Stimulated activated naive CD8-positive, alpha-beta T cell treated with anti-CD3 and anti-CD28 coated beads, Interleukin-15, amount 100 ng/mL, for 72 hours (primary cell): Measurements from ENCODE around the gene AHRR.

Source experiments
- ATAC-seq: fragments of 150-1000 bp; cut with Tn5 transposase; 2 replicates; pipeline ENCODE4 v1.10.0; 2021; ENCODE audit warnings: mild to moderate bottlenecking, moderate library complexity
- DNase-seq, 2 donors: peaks; one replicate each; pipeline ENCODE4 v3.0.0; 2021 to 2022
- H3K27ac Mint-ChIP-seq, 2 donors: one replicate each; pipeline ENCODE4 v1.8.0; 2022; ENCODE audit warnings: mild to moderate bottlenecking in 2 of 2, mixed read lengths in 2 of 2, moderate library complexity in 2 of 2
- H3K27me3 Mint-ChIP-seq: one replicate; pipeline ENCODE4 v1.8.0; 2022; ENCODE audit warnings: mixed read lengths
- H3K4me1 Mint-ChIP-seq: one replicate; pipeline ENCODE4 v1.8.0; 2022; ENCODE audit warnings: mild to moderate bottlenecking, mixed read lengths
- H3K4me3 Mint-ChIP-seq, 2 donors: one replicate each; pipeline ENCODE4 v1.8.0; 2022; ENCODE audit warnings: mild to moderate bottlenecking in 2 of 2, mixed read lengths in 2 of 2, moderate library complexity in 1 of 2
- H3K9me3 Mint-ChIP-seq, 2 donors: one replicate each; pipeline ENCODE4 v1.8.0; 2022; ENCODE audit warnings: mixed read lengths in 2 of 2

The AHRR gene

DNA sequence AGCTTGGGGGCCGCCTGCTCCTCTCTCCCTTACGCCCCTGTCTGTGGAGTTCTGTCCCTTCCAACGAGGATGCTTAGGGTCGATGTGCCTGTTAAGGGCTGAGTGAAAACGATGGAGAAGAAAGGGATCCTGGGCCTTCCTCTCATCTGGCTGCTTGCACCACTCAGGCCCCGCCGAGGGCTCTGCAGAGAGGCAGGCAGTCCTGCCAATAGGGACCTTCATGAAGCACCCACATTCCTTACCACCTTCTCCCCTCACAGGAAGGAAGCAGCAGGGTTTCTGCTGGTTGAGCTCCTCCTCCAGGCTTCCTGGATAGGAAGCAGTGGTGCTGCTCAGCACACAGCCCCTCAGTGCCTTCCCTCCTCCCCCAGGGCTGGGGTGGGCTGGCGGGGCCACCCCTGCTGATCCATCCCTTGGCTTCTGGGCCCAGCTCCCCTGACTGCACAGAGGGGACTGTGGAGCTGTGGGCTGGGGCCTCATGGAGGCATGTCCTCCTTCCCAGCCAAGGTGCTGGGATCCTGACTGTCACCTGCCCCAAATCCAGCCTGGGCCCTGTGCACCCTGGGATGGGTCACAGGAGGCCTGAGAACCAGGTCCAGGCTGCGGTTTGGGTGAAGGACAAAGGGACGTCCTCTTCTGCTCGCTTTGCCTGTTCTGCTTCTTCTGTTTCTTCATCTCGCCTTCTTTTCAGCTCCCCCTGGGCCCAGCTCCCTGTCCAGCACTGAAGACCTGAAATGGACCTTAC is 50.5 kb downstream of the AHRR start:
- ATAC-seq (no peak), DNase-seq (peak in 1 of 2 donors; percentile 17)
- Mint-ChIP-seq H3K9me3 (no peaks in the 10 kb centered on the region), H3K27me3 (no peaks in the 10 kb centered on the region), H3K4me3 (peak overlapping the region; percentile 78 to 81), H3K27ac (peak overlapping the region; percentile 96 to 100), H3K4me1 (peaks cover 93% of the 10 kb centered on the region)

DNA sequence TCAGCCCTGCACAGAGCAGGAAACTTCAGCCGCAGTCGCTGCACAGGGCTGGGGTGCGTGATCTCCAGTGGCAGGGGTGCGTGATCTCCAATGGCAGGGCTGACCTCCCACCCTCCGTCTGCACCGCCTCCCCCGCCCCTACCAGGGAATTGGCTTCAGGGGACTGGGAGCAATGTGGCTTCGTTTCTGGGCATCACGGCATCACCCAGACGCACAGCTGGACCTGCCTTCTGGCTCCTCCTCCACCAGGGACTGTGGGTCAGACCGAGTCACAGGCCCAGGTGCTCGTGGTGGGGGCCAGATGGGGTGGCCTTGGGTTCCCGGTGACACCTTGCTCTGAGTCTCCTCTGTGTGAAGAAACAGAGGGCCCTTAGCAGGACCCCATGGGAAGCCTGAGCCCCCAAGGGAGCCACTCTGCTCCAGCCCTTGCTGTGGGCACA is 51.1 kb downstream of the AHRR start:
- Mint-ChIP-seq H3K4me3 (peak overlapping the region; percentile 78 to 81), H3K27ac (peak overlapping the region; percentile 96 to 100), H3K4me1 (peaks cover 93% of the 10 kb centered on the region), H3K9me3 (no peaks in the 10 kb centered on the region), H3K27me3 (no peaks in the 10 kb centered on the region)
- ATAC-seq (peak; percentile 1), DNase-seq (peak in 1 of 2 donors; percentile 25)

DNA sequence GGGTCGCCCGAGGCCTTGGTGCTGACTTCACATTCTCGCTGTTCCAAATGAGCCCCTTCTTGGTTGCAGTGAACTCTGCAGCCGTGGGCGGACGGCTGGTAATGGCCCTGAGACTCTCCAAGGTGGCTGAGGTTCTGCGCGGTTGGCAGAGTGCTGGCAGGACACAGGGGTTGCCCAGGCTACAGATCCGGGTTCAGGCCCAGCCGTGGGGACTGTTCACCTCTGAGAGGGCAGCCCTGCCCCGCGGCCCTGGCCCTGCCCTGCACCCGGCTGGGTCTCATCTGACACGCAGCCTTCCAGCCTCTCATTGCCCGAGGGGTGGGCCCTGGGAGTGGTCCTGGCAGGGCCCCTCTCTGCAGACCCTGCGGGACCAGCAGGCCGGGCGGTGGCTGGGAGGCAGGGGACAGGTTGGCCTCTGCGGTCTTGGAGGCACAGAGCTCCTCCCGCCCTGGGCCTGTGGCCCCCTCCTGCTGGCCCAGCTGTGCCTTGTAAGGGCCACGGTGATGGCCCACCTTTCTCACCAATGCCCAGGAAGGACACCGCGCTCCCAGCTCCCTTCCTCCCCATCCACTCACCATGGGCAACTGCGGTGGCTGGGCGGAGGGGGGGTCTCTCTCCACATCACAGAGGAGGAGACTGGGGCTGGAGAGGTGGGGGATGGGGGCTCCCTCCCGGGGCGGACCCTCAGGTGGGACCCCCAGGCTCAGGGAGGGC is 51.6 kb downstream of the AHRR start:
- Mint-ChIP-seq H3K4me3 (peak overlapping the region; percentile 78 to 81), H3K27ac (peak overlapping the region; percentile 96 to 100), H3K4me1 (peaks cover 93% of the 10 kb centered on the region), H3K27me3 (no peaks in the 10 kb centered on the region), H3K9me3 (no peaks in the 10 kb centered on the region)
- DNase-seq, result peak in 1 of 2 donors; percentile 48
- ATAC-seq, result peak; percentile 50

DNA sequence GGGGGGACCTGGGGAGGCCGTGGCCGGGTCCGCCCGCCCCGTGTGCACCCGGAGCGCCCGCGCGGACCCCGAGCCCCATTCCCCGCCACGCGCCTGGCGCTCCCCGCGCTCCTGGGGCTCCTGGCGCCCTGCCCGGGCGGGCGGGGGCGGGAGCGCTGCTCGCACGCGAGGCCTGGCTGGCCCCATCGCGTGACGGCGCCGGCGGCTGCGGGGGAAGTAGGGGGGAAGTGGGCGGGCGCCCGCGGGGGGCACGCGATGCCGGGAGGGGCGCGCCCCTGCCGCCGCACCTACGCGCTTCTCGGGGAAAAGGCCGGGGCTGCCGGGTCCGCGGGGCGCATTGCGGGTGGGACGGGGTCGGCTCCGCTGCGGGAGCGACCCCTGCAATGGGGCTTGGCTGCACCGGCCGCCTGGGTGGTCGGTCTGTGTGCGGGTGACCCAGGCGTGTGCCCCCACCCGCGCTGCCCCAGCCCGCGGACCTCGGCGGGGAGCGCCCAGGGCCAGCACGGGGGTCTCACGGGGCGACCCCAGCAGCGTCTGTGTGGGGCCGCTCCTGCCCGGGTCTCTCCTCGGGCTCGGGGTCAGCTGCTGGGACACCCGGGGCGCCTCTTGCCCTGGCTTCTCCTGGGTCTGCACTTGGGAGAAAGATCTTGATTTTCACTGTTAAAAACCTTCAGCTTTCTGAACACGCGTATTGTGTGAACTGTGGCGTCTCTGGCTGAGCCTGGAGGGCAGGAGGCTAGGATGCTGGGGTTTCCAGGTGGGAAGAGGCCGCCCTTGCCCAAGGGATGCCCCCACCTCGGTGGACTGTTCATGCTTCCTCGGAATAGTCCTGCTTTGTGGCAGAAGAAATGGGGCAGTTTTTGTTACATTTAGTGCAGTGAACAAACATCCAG is 52.4 kb downstream of the AHRR start:
- no peaks in the 10 kb centered on the region for H3K9me3 Mint-ChIP-seq
- DNase-seq (peak; percentile 88 to 95), ATAC-seq (peak; percentile 61)
- peak overlapping the region; percentile 77 to 80 for H3K4me3 Mint-ChIP-seq
- H3K27ac Mint-ChIP-seq, result peak overlapping the region; percentile 98 to 100
- H3K27me3 Mint-ChIP-seq, result no peaks in the 10 kb centered on the region
- peaks cover 93% of the 10 kb centered on the region for H3K4me1 Mint-ChIP-seq

DNA sequence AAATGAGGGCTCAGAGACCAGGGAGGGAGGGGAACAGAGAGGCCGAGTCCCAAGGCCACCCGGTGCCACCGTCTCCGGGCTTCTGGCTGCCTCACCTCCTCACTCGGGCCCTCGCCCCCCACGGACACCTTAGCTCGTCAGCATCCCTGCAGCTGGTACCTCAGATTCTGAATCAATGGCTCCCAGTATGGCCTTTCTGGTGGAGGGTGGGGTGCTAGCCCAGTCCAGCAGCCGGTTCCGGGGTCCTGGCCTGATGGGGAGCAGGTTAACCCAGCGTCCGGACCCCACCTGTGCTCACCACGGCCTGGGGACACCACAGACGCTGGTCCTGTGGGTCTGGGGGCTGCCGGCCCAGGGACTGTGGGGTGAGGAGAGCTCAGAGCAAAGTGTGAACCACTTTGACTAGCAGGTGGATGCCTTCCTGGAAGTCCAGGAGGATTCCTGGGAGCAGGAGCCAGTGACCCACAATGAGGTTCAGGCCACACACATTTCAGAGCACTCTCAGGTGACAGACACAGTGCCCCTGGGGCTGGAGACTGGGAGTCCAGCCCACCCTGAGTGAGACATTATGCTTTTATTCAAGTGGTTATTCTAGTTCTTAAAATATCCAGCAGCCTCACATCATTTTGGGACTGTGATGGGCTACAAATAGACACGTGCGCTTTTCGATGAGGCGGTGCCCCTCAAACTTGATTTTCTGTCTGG is 53.3 kb downstream of the AHRR start:
- ATAC-seq, result no peak
- H3K9me3 Mint-ChIP-seq, result no peaks in the 10 kb centered on the region
- DNase-seq, result peak; percentile 27 to 29
- no peaks in the 10 kb centered on the region for H3K27me3 Mint-ChIP-seq
- peak overlapping the region; percentile 77 to 80 for H3K4me3 Mint-ChIP-seq
- H3K4me1 Mint-ChIP-seq, result peaks cover 93% of the 10 kb centered on the region
- H3K27ac Mint-ChIP-seq, result peak overlapping the region; percentile 98 to 99

DNA sequence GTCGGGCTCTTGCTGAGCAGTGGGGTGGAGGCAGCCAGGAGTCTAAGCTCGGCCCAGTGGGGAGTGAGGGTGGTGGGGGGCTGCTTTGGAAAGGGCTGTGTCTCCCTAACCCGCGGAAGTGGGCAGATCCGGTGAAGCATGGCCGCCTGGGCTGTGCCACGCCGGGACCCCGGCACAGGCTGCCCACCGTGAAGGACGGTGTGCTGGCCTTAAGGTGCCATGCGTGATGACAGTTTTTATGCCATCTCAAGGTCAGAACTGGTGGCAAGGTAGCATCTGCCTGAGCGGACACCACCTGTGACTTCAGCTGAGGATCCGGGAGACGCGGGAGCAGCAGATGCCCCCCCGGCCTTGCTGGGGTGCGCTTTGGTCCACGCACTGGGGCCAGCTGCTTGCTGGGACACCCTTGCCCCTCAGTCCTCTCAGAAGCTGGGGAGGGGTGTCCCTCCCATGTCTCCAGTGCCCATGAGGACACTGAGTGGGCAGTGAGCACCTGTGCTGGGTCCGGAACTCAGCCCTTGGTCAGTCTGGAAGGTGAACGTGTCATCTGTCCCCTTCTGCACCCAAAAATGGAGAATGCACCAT is 53.9 kb downstream of the AHRR start:
- H3K4me3 Mint-ChIP-seq, result peak overlapping the region; percentile 77 to 80
- H3K27ac Mint-ChIP-seq, result peak overlapping the region; percentile 98 to 99
- H3K27me3 Mint-ChIP-seq, result no peaks in the 10 kb centered on the region
- no peaks in the 10 kb centered on the region for H3K9me3 Mint-ChIP-seq
- ATAC-seq (no peak), DNase-seq (peak in 1 of 2 donors; percentile 12)
- peaks cover 91% of the 10 kb centered on the region for H3K4me1 Mint-ChIP-seq

DNA sequence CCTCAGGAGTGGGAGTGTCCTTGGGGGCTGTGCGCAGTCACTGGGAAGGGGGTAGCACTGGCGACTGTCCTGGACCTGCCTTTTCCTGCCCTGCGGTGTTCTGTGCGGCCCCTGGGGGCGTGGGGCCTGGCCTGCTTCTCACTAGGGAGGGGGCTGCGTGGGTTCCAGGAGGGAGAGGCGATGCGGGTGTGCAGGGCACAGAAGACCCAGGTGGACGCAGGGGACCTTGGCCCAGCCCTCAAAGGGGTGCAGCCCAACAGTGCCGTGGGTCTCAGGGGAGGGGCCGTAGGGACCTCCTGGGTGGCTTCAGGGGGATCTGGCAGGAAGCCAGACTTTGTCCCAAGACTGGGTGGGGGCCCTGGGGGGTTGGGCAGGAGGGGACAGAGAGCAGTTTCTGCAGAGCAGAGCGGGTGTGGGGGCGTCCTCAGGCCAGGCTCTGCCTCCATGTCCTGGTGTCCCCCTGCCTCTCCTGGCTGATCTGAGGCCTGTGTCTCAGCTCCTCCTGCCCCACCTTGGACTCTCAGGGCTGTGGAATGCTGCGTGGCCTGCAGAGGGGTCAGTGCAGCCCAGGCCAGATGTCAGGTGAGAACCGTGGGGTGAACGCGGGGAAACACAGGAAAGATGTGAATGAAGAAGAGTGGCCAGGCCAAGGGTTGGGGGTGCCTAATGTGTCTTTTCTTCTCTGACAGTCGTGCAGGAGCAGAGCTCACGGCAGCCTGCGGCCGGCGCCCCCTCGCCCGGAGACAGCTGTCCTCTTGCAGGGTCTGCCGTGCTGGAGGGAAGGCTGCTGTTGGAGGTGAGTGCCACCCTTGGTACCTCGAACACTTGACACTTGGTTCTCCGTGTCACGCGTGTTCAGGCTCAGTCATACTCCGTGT is 54.6 kb downstream of the AHRR start:
- Mint-ChIP-seq H3K27me3 (no peaks in the 10 kb centered on the region), H3K27ac (peak overlapping the region; percentile 90 to 99), H3K4me1 (peaks cover 90% of the 10 kb centered on the region), H3K4me3 (peak overlapping the region; percentile 9 to 17), H3K9me3 (peaks cover 0 to 5% of the 10 kb centered on the region in 2 donors)
- DNase-seq (peak in 1 of 2 donors; percentile 21), ATAC-seq (no peak)

DNA sequence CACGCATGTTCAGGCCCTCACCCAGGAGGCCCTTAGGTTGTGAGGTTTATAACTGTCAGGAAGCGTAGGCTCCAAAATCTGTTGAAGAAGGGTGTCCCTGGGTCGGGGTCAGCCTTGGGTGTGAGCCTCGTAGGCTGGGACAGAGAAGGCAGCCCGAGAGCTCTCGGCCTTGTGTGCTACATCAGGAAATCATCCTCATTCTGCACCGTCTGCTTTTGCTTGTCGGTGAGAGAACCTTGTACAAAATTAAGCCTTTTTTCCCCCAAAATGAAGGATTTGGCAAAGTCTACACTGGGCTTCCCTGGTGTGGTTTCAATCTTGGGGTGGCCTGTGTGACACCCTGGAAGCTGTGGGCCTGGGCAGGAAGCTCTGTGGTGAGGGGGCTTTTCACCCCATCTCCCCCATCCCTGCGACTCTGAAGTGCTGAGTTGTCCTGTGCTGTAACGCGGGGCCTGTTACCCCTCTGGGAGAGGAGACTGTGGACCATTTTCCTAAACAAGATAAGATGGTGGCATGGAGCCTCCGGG is 55.3 kb downstream of the AHRR start:
- Mint-ChIP-seq H3K27ac (peak overlapping the region; percentile 89 to 99), H3K9me3 (peaks cover 3 to 12% of the 10 kb centered on the region in 2 donors), H3K4me3 (peak overlapping the region; percentile 5 to 17), H3K27me3 (no peaks in the 10 kb centered on the region), H3K4me1 (peaks cover 90% of the 10 kb centered on the region)
- DNase-seq, result peak; percentile 9
- ATAC-seq, result no peak

DNA sequence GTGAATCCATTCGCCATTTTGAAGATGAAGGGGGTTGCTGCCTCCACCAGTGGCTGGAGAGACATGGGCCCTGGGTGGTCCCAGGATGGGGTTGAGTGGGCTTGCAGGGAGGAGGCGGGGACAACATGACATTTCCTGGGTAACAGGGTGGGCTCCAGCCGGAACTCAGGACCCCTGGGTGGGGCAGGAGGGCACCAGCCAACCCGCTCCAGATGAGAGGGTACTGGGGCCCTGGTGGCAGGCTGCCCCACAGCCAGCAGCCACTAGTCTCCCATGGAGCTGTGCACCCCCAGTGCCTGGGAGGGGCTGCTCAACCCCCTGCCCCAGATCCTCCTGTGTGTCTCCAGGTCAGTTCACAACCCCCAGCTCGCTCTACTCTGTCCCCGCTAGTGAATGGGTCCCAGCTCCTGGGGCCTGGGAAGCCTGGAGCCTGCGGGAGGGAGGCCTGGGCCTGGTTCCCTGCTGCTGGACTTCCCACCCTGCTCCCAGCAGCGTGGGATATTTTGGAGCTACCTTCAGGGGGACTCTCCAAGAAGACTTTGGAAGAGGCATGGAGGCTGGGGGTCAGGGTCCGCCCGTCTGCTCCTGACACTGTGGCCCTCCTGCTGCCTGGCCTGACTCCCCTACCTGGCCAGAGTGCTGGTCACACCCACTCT is 55.9 kb downstream of the AHRR start:
- Mint-ChIP-seq H3K27me3 (no peaks in the 10 kb centered on the region), H3K27ac (peak overlapping the region; percentile 89 to 99), H3K4me3 (peak overlapping the region; percentile 77 to 80), H3K4me1 (peaks cover 90% of the 10 kb centered on the region), H3K9me3 (peaks cover 9 to 18% of the 10 kb centered on the region in 2 donors)
- peak; percentile 9 to 15 for DNase-seq
- no peak for ATAC-seq

DNA sequence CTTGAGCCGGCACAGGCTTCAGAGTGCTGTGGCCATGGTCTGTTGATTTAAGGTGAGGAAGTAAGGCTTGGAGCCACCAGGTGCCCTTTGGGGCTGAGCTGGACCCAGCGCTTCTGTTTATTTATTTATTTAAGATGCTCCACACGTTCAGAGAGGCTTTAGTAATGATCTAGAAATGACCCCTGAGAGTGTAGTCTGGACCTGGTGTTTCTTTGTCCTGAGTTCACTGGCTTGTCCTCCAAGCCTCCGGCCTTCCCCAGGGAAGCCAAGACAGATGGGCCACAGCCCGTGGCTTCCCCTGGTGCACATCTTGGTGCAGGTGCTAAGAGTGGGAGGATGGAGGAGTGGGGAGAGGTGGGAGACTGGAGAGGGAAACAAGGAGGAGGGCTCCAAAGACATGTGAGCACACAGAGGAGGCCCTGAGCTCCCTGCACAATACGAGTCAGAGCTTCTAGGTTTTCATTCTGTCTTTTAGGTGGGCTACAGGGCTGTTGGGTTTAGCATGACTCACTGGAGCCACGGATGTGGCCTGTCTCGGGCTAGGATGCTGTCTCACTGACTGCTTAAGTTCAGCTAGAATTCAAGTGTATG is 56.9 kb downstream of the AHRR start:
- H3K27ac Mint-ChIP-seq, result peak overlapping the region; percentile 88 to 99
- peaks cover 12 to 23% of the 10 kb centered on the region in 2 donors for H3K9me3 Mint-ChIP-seq
- peaks cover 88% of the 10 kb centered on the region for H3K4me1 Mint-ChIP-seq
- DNase-seq (peak; percentile 65 to 74), ATAC-seq (peak; percentile 86)
- peak overlapping the region; percentile 77 to 80 for H3K4me3 Mint-ChIP-seq
- H3K27me3 Mint-ChIP-seq, result no peaks in the 10 kb centered on the region

DNA sequence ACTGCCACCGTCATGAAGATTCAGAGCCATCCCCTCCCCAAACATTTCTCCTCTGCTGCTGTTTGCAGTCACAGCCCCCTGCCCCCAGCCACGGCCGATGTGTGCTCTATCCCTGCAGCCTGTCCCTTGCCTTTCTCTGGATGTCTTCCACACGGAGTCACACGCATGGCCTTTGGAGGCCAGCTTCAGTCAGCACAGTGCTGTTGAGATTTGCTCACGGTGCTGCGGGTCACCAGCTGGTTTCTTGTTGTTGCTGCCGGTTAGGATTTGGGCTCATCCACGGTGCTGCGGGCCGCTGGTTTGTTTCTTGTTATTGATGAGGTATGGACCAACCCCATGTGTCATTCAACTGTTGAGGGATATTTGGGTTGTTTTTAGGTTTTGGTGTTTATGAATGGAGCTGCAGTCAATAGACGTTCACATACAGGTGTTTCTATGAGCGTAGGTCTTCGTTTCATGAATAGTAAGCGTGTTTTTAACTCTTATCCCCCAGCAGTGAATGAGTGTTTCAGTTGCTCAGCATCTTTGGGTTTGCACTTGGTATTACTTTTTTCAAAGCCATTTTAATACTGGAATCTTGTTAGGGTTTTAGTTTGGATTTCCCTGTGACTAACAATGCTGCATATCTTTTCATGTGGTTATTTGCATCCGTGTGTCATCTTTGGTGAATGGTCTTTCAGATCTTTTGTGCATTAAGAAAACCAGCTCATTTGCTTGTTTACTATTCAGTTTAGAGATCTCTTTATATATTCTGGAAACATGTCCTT is 57.6 kb downstream of the AHRR start:
- Mint-ChIP-seq H3K9me3 (peaks cover 12 to 31% of the 10 kb centered on the region in 2 donors), H3K27me3 (no peaks in the 10 kb centered on the region), H3K4me1 (peaks cover 94% of the 10 kb centered on the region), H3K27ac (peak overlapping the region; percentile 88 to 99), H3K4me3 (peak overlapping the region; percentile 77 to 80)
- DNase-seq (peak; percentile 15 to 20), ATAC-seq (peak; percentile 49)

DNA sequence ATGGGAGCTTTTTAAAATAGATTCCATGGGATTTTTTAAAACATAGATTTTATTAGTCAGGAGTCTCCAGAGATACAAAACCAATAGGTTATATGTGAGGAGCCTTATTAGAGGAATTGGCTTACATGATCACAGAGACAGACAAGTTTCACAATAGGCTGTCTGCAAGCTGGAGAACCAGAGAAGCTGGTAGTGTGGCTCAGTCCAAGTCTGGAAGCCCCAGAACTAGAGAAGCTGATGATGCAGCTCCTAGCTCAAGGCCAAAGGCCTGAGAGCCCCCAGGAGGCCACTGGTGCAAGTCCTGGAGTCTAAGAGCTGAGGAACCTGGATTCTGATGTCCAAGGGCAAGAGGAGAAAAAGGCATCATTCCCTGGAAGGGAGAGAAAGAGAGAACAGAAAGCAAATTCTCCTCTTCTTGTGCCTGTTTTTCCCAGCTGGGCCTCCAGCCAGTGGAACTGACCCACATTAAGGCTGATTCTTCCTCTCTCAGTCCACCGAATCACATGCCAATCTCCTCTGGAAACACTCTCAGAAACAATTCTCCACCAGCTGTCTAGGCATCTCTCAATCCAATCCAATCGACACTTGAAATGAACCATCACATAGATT is 59.3 kb downstream of the AHRR start:
- DNase-seq (peak; percentile 0 to 6), ATAC-seq (no peak)
- Mint-ChIP-seq H3K27me3 (no peaks in the 10 kb centered on the region), H3K4me3 (peak overlapping the region in 1 of 2 donors; percentile 63), H3K9me3 (peaks cover 18 to 43% of the 10 kb centered on the region in 2 donors), H3K4me1 (peaks cover 83% of the 10 kb centered on the region), H3K27ac (peak overlapping the region; percentile 28 to 91)
